ENCODE data around the gene ITIH4. TPM values are rescaled to one million over a fixed set of nuclear protein-coding genes. Genes with fewer than 3 reads are reported as not detected.

Gene ITIH4
- total RNA-seq, 1 donor from 2014 or later = 1.1 TPM

GRCh38 chr3:52801839-52802238 lies 28.6 kb downstream of the ITIH4 start:
- Histone ChIP-seq H3K36me3 (no peaks in the 10 kb centered on the region), H3K27me3 (no peaks in the 10 kb centered on the region), H3F3A (ENCODE audit: low read depth) (no peaks in the 10 kb centered on the region), H3K27ac (no peak overlapping the region), H3K9ac (no peak overlapping the region), H3K4me1 (no peaks in the 10 kb centered on the region), H3K4me2 (no peak overlapping the region), H3K9me3 (ENCODE audit: low read depth) (no peaks in the 10 kb centered on the region), H3K4me3 (no peak overlapping the region), H4K20me1 (ENCODE audit: low read depth) (no peaks in the 10 kb centered on the region), H2AFZ (replicated peaks) (no peak overlapping the region), H3K79me2 (ENCODE audit: low read depth) (no peaks in the 10 kb centered on the region)
- Mint-ChIP-seq H3K9me3 (no peaks in the 10 kb centered on the region), H3K4me3 (no peak overlapping the region), H3K4me1 (no peaks in the 10 kb centered on the region), H3K27me3 (ENCODE audit: insufficient read depth, low read depth) (no peaks in the 10 kb centered on the region), H3K36me3 (no peaks in the 10 kb centered on the region), H3K27ac (no peak overlapping the region)
- TF ChIP-seq EZH2 (IDR thresholded peaks at IDR 0.05) (no peak), EZH2phosphoT487 (IDR thresholded peaks at IDR 0.05) (no peak), CTCF (IDR thresholded peaks at IDR 0.05) (no peak)
- no peak for DNase-seq (ENCODE audit: low spot score)

GRCh38 chr3:52800079-52800478 lies 30.4 kb downstream of the ITIH4 start:
- no peaks in the 10 kb centered on the region for H3K27me3 ChIP-seq
- Mint-ChIP-seq H3K4me1 (no peaks in the 10 kb centered on the region), H3K27ac (no peak overlapping the region), H3K4me3 (no peak overlapping the region), H3K36me3 (no peaks in the 10 kb centered on the region), H3K9me3 (no peaks in the 10 kb centered on the region), H3K27me3 (ENCODE audit: insufficient read depth, low read depth) (no peaks in the 10 kb centered on the region)
- no peak overlapping the region for H3K4me2 ChIP-seq
- H3K4me1 ChIP-seq = no peaks in the 10 kb centered on the region
- no peaks in the 10 kb centered on the region for H3K9me3 ChIP-seq (ENCODE audit: low read depth)
- TF ChIP-seq EZH2 (IDR thresholded peaks at IDR 0.05) (no peak), CTCF (IDR thresholded peaks at IDR 0.05) (no peak), EZH2phosphoT487 (IDR thresholded peaks at IDR 0.05) (no peak)
- no peaks in the 10 kb centered on the region for H3F3A ChIP-seq (ENCODE audit: low read depth)
- no peak overlapping the region for H3K27ac ChIP-seq
- no peak for DNase-seq (ENCODE audit: low spot score)
- H2AFZ ChIP-seq (replicated peaks) = no peak overlapping the region
- no peaks in the 10 kb centered on the region for H3K79me2 ChIP-seq (ENCODE audit: low read depth)
- H4K20me1 ChIP-seq (ENCODE audit: low read depth) = no peaks in the 10 kb centered on the region
- no peak overlapping the region for H3K9ac ChIP-seq
- no peaks in the 10 kb centered on the region for H3K36me3 ChIP-seq
- H3K4me3 ChIP-seq = no peak overlapping the region

- Histone ChIP-seq H3K27me3 (no peaks in the 10 kb centered on the region), H3K9ac (no peak overlapping the region), H2AFZ (replicated peaks) (peak overlapping the region; percentile 17), H3K4me3 (no peak overlapping the region), H4K20me1 (ENCODE audit: low read depth) (no peaks in the 10 kb centered on the region), H3K27ac (no peak overlapping the region), H3K36me3 (no peaks in the 10 kb centered on the region), H3K4me1 (no peaks in the 10 kb centered on the region), H3K4me2 (no peak overlapping the region), H3F3A (ENCODE audit: low read depth) (no peaks in the 10 kb centered on the region), H3K9me3 (ENCODE audit: low read depth) (no peaks in the 10 kb centered on the region), H3K79me2 (ENCODE audit: low read depth) (no peaks in the 10 kb centered on the region)
- Mint-ChIP-seq H3K36me3 (no peaks in the 10 kb centered on the region), H3K9me3 (no peaks in the 10 kb centered on the region), H3K27ac (peak overlapping the region; percentile 49), H3K4me3 (no peak overlapping the region), H3K4me1 (peaks cover 9% of the 10 kb centered on the region), H3K27me3 (ENCODE audit: insufficient read depth, low read depth) (no peaks in the 10 kb centered on the region)
- peak; percentile 49 for DNase-seq (ENCODE audit: low spot score)
- TF ChIP-seq CTCF (IDR thresholded peaks at IDR 0.05) (peak; percentile 66), EZH2phosphoT487 (IDR thresholded peaks at IDR 0.05) (no peak), EZH2 (IDR thresholded peaks at IDR 0.05) (no peak)
These were observed 31.4 kb downstream of the ITIH4 start for GRCh38 chr3:52798978-52799476.
